Measurements from ENCODE around the gene CRBN. TPM values are rescaled to one million over a fixed set of nuclear protein-coding genes. Genes with fewer than 3 reads are reported as not detected.
A peak's percentile ranks its signal among the peaks of the same experiment; 100 is the strongest.

Gene CRBN
- total and polyA plus RNA-seq, 2 of the 13 experiments (the other 11 are each of a cell fraction or from before 2014, with no cell fraction given), result 30.8 to 36.1 TPM

GRCh38 chr3:3179407-3180094, at the start of gene CRBN (continued):
- TF ChIP-seq FOXM1 (CRISPR knock-in tag; IDR thresholded peaks at IDR 0.05) (0 out of 2 replicates have a peak, but pooled peaks have one; percentile 55), HES4 (CRISPR knock-in tag; IDR thresholded peaks at IDR 0.05; ENCODE audit: borderline replicate concordance) (peak; percentile 74; the same call in 1 of the 2 replicates), ZFP37 (CRISPR knock-in tag; IDR thresholded peaks at IDR 0.05; ENCODE audit: borderline replicate concordance) (no peak), ZNF569 (CRISPR knock-in tag; IDR thresholded peaks at IDR 0.05; ENCODE audit: borderline replicate concordance) (no peak; the same call in 1 of the 2 replicates), SIX1 (CRISPR knock-in tag; IDR thresholded peaks at IDR 0.05; ENCODE audit: borderline replicate concordance) (0 out of 2 replicates have a peak, but pooled peaks have one; percentile 50), RARA (CRISPR knock-in tag; IDR thresholded peaks at IDR 0.05) (peak; percentile 44; the same call in 1 of the 2 replicates), FOXO1 (CRISPR knock-in tag; IDR thresholded peaks at IDR 0.05) (peak; percentile 95), BRCA1 (CRISPR knock-in tag; IDR thresholded peaks at IDR 0.05) (peak; percentile 97; the same call in 1 of the 2 replicates), SMYD3 (CRISPR knock-in tag; IDR thresholded peaks at IDR 0.05) (no peak), BCL6 (CRISPR knock-in tag; IDR thresholded peaks at IDR 0.05) (peak; percentile 52), ZBTB8A (CRISPR knock-in tag; IDR thresholded peaks at IDR 0.05; ENCODE audit: borderline replicate concordance, low read depth) (no peak), ZNF615 (CRISPR knock-in tag; IDR thresholded peaks at IDR 0.05; ENCODE audit: borderline replicate concordance) (peak; percentile 73; the same call in 1 of the 2 replicates), PHF5A (CRISPR knock-in tag; IDR thresholded peaks at IDR 0.05; ENCODE audit: low read depth, unreplicated experiment) (peak; percentile 77), ZMYM2 (CRISPR knock-in tag; IDR thresholded peaks at IDR 0.05) (no peak), ATF7-NPFF (CRISPR knock-in tag; IDR thresholded peaks at IDR 0.05; ENCODE audit: low read depth) (peak; percentile 94), THAP7 (CRISPR knock-in tag; IDR thresholded peaks at IDR 0.05) (no peak), RFXAP (CRISPR knock-in tag; IDR thresholded peaks at IDR 0.05; ENCODE audit: borderline replicate concordance) (peak; percentile 88; the same call in 1 of the 2 replicates), RELA (CRISPR knock-in tag; IDR thresholded peaks at IDR 0.05) (peak; percentile 75; the same call in 1 of the 2 replicates), ZMAT5 (CRISPR knock-in tag; IDR thresholded peaks at IDR 0.05; ENCODE audit: borderline replicate concordance, low read depth) (no peak), BRD4 (CRISPR knock-in tag; IDR thresholded peaks at IDR 0.05) (peak; percentile 86), ZNF343 (CRISPR knock-in tag; IDR thresholded peaks at IDR 0.05) (peak; percentile 89; the same call in 1 of the 2 replicates), ELF3 (CRISPR knock-in tag; IDR thresholded peaks at IDR 0.05) (peak; percentile 68), DNMT1 (CRISPR knock-in tag; IDR thresholded peaks at IDR 0.05) (peak; percentile 90), NR2F6 (IDR thresholded peaks at IDR 0.05) (no peak), NR2F6 (CRISPR knock-in tag; IDR thresholded peaks at IDR 0.05) (peak; percentile 23; the same call in 1 of the 2 replicates)
- TF ChIP-seq, protein P1, sequence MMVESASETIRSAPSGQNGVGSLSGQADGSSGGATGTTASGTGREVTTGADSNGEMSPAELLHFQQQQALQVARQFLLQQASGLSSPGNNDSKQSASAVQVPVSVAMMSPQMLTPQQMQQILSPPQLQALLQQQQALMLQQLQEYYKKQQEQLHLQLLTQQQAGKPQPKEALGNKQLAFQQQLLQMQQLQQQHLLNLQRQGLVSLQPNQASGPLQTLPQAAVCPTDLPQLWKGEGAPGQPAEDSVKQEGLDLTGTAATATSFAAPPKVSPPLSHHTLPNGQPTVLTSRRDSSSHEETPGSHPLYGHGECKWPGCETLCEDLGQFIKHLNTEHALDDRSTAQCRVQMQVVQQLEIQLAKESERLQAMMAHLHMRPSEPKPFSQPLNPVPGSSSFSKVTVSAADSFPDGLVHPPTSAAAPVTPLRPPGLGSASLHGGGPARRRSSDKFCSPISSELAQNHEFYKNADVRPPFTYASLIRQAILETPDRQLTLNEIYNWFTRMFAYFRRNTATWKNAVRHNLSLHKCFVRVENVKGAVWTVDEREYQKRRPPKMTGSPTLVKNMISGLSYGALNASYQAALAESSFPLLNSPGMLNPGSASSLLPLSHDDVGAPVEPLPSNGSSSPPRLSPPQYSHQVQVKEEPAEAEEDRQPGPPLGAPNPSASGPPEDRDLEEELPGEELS (CRISPR knock-in tag; IDR thresholded peaks at IDR 0.05), result peak; percentile 81
- TF ChIP-seq, protein P2, sequence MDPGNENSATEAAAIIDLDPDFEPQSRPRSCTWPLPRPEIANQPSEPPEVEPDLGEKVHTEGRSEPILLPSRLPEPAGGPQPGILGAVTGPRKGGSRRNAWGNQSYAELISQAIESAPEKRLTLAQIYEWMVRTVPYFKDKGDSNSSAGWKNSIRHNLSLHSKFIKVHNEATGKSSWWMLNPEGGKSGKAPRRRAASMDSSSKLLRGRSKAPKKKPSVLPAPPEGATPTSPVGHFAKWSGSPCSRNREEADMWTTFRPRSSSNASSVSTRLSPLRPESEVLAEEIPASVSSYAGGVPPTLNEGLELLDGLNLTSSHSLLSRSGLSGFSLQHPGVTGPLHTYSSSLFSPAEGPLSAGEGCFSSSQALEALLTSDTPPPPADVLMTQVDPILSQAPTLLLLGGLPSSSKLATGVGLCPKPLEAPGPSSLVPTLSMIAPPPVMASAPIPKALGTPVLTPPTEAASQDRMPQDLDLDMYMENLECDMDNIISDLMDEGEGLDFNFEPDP (CRISPR knock-in tag; conservative IDR thresholded peaks at IDR 0.05), result no peak

All from HepG2 (cell line).